H1 (cell line): ENCODE measurements around the gene NPAS4. TPM values are rescaled to one million over a fixed set of nuclear protein-coding genes. Genes with fewer than 3 reads are reported as not detected.

Experiments used
- CTCF ChIA-PET: fragments of 300-600 bp; sonication (Branson Sonifier 250); formaldehyde crosslinking; loops from one replicate; lab custom pipeline; 2021; ENCODE audit not compliant: partially characterized antibody; lab: Charles Lee
- POLR2A ChIA-PET: fragments of 300-600 bp; sonication (Branson Sonifier 250); formaldehyde crosslinking; loops from one replicate; lab custom pipeline; 2021; ENCODE audit warnings: inconsistent platforms; ENCODE audit not compliant: partially characterized antibody; lab: Charles Lee
- DNase-seq, 2 experiments: peaks; one replicate each; pipeline versions ENCODE4 v3.0.0 to v3.0.0-alpha.2; 2010 to 2022; ENCODE audit warnings: low spot score in 2 of 2, low read depth in 1 of 2, mixed read lengths in 1 of 2
- FAIRE-seq: peaks from 2 replicates; lab custom pipeline; 2011; peaks lifted over from hg19 to GRCh38; lab: Jason Lieb, UNC
- H2AFZ ChIP-seq: 2 replicates; pipeline ENCODE4 v1.8.1; 2012; ENCODE audit warnings: low read length, inconsistent platforms
- H2AK5ac ChIP-seq: 2 replicates; pipeline ENCODE4 v1.6.1; 2013; ENCODE audit warnings: low read depth, low read length
- H2BK120ac ChIP-seq: replicated peaks from 2 replicates; pipeline ENCODE3; 2013; ENCODE audit warnings: low read depth, low read length, inconsistent platforms
- H2BK12ac ChIP-seq: 2 replicates; pipeline ENCODE4 v1.6.1; 2013; ENCODE audit warnings: low read depth, low read length
- H2BK15ac ChIP-seq: 2 replicates; pipeline ENCODE4 v1.6.1; 2013; ENCODE audit warnings: low read length
- H2BK20ac ChIP-seq: 2 replicates; pipeline ENCODE4 v1.6.1; 2013; ENCODE audit warnings: low read length
- H2BK5ac ChIP-seq: 2 replicates; pipeline ENCODE4 v1.6.1; 2013; ENCODE audit warnings: low read depth, low read length
- H3K14ac ChIP-seq: 2 replicates; pipeline ENCODE4 v1.6.1; 2013; ENCODE audit warnings: inconsistent platforms; ENCODE audit not compliant: insufficient read length
- H3K18ac ChIP-seq: 2 replicates; pipeline ENCODE4 v1.6.1; 2013; ENCODE audit warnings: low read length; ENCODE audit errors: extremely low read depth
- H3K23ac ChIP-seq: 2 replicates; pipeline ENCODE4 v1.6.1; 2013; ENCODE audit warnings: inconsistent platforms; ENCODE audit not compliant: insufficient read length
- H3K23me2 ChIP-seq: 2 replicates; pipeline ENCODE4 v1.6.1; 2013; ENCODE audit warnings: low read depth, low read length
- H3K27ac ChIP-seq: 2 replicates; pipeline ENCODE4 v1.6.1; 2011; ENCODE audit warnings: low read depth, low read length, inconsistent platforms
- H3K27me3 ChIP-seq, 4 experiments: replicated peaks in 1 of 4; 1 replicate in 1 of 4; 2 replicates in 3 of 4; pipeline versions ENCODE4 v1.6.1 to v1.8.1; 2011 to 2013; ENCODE audit warnings: low read length in 3 of 4, mild to moderate bottlenecking in 3 of 4, inconsistent platforms in 2 of 4, mixed read lengths in 2 of 4, moderate library complexity in 1 of 4; ENCODE audit not compliant: control insufficient read depth in 3 of 4, insufficient read depth in 3 of 4; ENCODE audit errors: extremely low read depth in 1 of 4
- H3K36me3 ChIP-seq, 4 experiments: 2 replicates each; pipeline versions ENCODE4 v1.6.1 to v1.8.1; 2011 to 2013; ENCODE audit warnings: mild to moderate bottlenecking in 4 of 4, low read length in 3 of 4, moderate library complexity in 2 of 4, control low read depth in 1 of 4, inconsistent platforms in 1 of 4; ENCODE audit not compliant: insufficient read depth in 4 of 4, control insufficient read depth in 2 of 4
- H3K4ac ChIP-seq: replicated peaks from 2 replicates; pipeline ENCODE3; 2013; ENCODE audit warnings: low read length, low read depth, mixed read lengths, inconsistent platforms; ENCODE audit not compliant: insufficient read length
- H3K4me1 ChIP-seq, 4 experiments: replicated peaks in 1 of 4; 1 replicate in 1 of 4; 2 replicates in 3 of 4; pipeline versions ENCODE4 v1.6.1 to v1.8.1; 2011 to 2013; ENCODE audit warnings: low read length in 3 of 4, inconsistent platforms in 2 of 4, mixed read lengths in 1 of 4; ENCODE audit not compliant: insufficient read depth in 4 of 4, control insufficient read depth in 3 of 4
- H3K4me2 ChIP-seq, 2 experiments: 2 replicates each; pipeline versions ENCODE4 v1.6.1 to v1.8.1; 2011 to 2013; ENCODE audit warnings: low read depth in 2 of 2, low read length in 2 of 2, control low read depth in 1 of 2, inconsistent platforms in 1 of 2, mild to moderate bottlenecking in 1 of 2; ENCODE audit not compliant: insufficient read depth in 1 of 2
- H3K4me3 ChIP-seq, 4 experiments: fragments of 200-600, 300-600 bp in 1 of 4; sonication (generic), shearing (Covaris generic), sonication (Bioruptor Twin) in 1 of 4; 2 replicates each; pipeline versions ENCODE4 v1.5.1 to v1.8.1; 2011 to 2016; ENCODE audit warnings: low read length in 4 of 4, low read depth in 3 of 4, control low read depth in 2 of 4, inconsistent platforms in 2 of 4, mild to moderate bottlenecking in 2 of 4, mixed read lengths in 1 of 4, moderate library complexity in 1 of 4; ENCODE audit not compliant: insufficient read depth in 2 of 4; ENCODE audit errors: extremely low read depth in 1 of 4
- H3K56ac ChIP-seq: replicated peaks from 2 replicates; pipeline ENCODE3; 2013; ENCODE audit warnings: low read depth, mild to moderate bottlenecking, mixed read lengths, low read length, inconsistent platforms; ENCODE audit not compliant: insufficient read length
- H3K79me1 ChIP-seq: 2 replicates; pipeline ENCODE4 v1.6.1; 2013; ENCODE audit warnings: low read depth, low read length, control low read depth
- H3K79me2 ChIP-seq, 2 experiments: 2 replicates each; pipeline versions ENCODE4 v1.6.1 to v1.8.1; 2012 to 2013; ENCODE audit warnings: low read length in 2 of 2, mild to moderate bottlenecking in 2 of 2, inconsistent platforms in 1 of 2; ENCODE audit not compliant: insufficient read depth in 2 of 2, control insufficient read depth in 1 of 2
- H3K9ac ChIP-seq, 4 experiments: replicated peaks in 1 of 4; 1 replicate in 1 of 4; 2 replicates in 3 of 4; pipeline versions ENCODE4 v1.6.1 to v1.8.1; 2011 to 2013; ENCODE audit warnings: low read depth in 3 of 4, low read length in 3 of 4, control low read depth in 2 of 4, mild to moderate bottlenecking in 2 of 4, moderate library complexity in 2 of 4, inconsistent platforms in 1 of 4; ENCODE audit errors: extremely low read depth in 1 of 4
- H3K9me3 ChIP-seq, 2 experiments: 2 replicates each; pipeline versions ENCODE4 v1.6.1 to v1.8.1; 2012 to 2013; ENCODE audit warnings: mild to moderate bottlenecking in 2 of 2, moderate library complexity in 2 of 2, control low read depth in 1 of 2, inconsistent platforms in 1 of 2, low read depth in 1 of 2, low read length in 1 of 2, mixed read lengths in 1 of 2; ENCODE audit not compliant: insufficient read depth in 2 of 2
- H4K20me1 ChIP-seq, 2 experiments: replicated peaks in 1 of 2; 2 replicates each; pipeline versions ENCODE3 to v1.8.1; 2011 to 2013; ENCODE audit warnings: inconsistent platforms in 2 of 2, low read length in 2 of 2, mild to moderate bottlenecking in 1 of 2; ENCODE audit not compliant: insufficient read depth in 2 of 2, control insufficient read depth in 1 of 2
- H4K5ac ChIP-seq: 2 replicates; pipeline ENCODE4 v1.6.1; 2013; ENCODE audit warnings: low read length, low read depth, mixed read lengths, inconsistent platforms; ENCODE audit not compliant: insufficient read length
- H4K8ac ChIP-seq: 2 replicates; pipeline ENCODE4 v1.8.0; 2013; ENCODE audit warnings: mild to moderate bottlenecking, moderate library complexity, low read length, inconsistent platforms; ENCODE audit not compliant: insufficient read depth; ENCODE audit errors: extremely low read depth
- H4K91ac ChIP-seq: replicated peaks from 2 replicates; pipeline ENCODE3; 2013; ENCODE audit warnings: low read length, mixed read lengths, inconsistent platforms; ENCODE audit not compliant: insufficient read length
- CHD1 ChIP-seq: IDR thresholded peaks from 2 replicates; pipeline ENCODE4 v1.6.1; 2012; ENCODE audit warnings: low read depth, low read length, improper control_type of control experiment
- POU5F1 ChIP-seq: IDR thresholded peaks from 2 replicates; pipeline ENCODE4 v1.6.1; 2011; ENCODE audit warnings: low read depth, mild to moderate bottlenecking, low read length, moderate library complexity
- whole genome bisulfite sequencing, 2 experiments: shearing (Covaris generic) in 1 of 2; methylation state at CpG; one replicate each; pipeline versions ENCODE4 v1.1.6 to v1.1.7; 2013 to 2015; ENCODE audit warnings: low lambda C conversion rate in 2 of 2, mixed read lengths in 2 of 2, inconsistent platforms in 1 of 2, low coverage in 1 of 2, missing lambda C conversion rate in 1 of 2; ENCODE audit not compliant: insufficient replicate concordance in 2 of 2, insufficient coverage in 1 of 2, insufficient read length in 1 of 2; ENCODE audit errors: extremely low coverage in 1 of 2, missing lambda C conversion rate in 1 of 2; 5-methylcytosine and 5-hydroxymethylcytosine counted together
- polyA plus RNA-seq, 7 experiments: library from polyadenylated mRNA; depleted of rRNA in 3 of 7; stranded (reverse) in 5 of 7; unstranded in 2 of 7; fragments of >200 nt in 5 of 7; fragments of 200-250 nt in 2 of 7; gene quantifications; 1 replicate in 5 of 7; 2 replicates in 1 of 7; 4 replicates in 1 of 7; pipeline versions ENCODE4 v1.2.1 to v1.2.3, GENCODE V29; 2011 to 2013; ENCODE audit warnings: missing spikeins in 2 of 7, mixed read lengths in 2 of 7
- total RNA-seq: library from RNA; stranded (reverse); fragmentation: NEBNext Ultra II Directional; extraction: Animal tissue kit (Norgen Biotek cat#: 25700); gene quantifications from 2 replicates; pipeline ENCODE4 v1.2.1, GENCODE V29; 2021

The NPAS4 gene
- total and polyA plus RNA-seq, 2 of the 8 experiments (the other 6 are each of a cell fraction or from before 2014, with no cell fraction given) = 0.73 to 0.99 TPM

DNA sequence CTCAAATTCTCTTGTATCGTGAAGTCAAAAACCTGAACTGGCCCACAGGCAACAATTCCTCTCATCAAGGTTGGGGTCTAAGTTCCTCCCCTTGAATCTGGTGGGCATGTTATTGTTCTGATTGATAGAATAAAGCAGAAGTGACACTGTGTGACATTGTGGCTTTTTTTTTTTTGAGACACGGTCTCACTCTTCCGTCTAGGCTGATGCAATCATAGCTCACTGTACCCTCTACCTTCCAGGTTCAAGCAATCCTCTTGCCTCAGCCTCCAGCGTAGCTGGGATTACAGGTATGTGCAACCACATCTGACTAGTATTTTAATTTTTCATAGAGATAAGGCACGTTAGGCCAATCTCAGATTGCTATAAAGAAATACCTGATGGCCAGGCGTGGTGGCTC is 37.0 kb downstream of the NPAS4 start:
- H3K23ac ChIP-seq = no peak overlapping the region
- no peak overlapping the region; the same call in 1 of the 2 replicates for H3K18ac ChIP-seq
- peaks cover 4% of the 10 kb centered on the region in 2 experiments; a peak in 1 of 4 replicates for H3K9me3 ChIP-seq
- H3K79me1 ChIP-seq = no peaks in the 10 kb centered on the region
- no peaks in the 10 kb centered on the region; a peak in 1 of 8 replicates for H3K36me3 ChIP-seq
- H2AK5ac ChIP-seq = no peak overlapping the region
- DNase-seq (no peak), FAIRE-seq (no peak)
- no peak overlapping the region for H2BK15ac ChIP-seq
- no peak overlapping the region for H3K14ac ChIP-seq
- H3K56ac ChIP-seq = no peak overlapping the region
- no peak overlapping the region for H3K4ac ChIP-seq
- no peak overlapping the region for H3K27ac ChIP-seq
- CTCF ChIA-PET = interaction anchor here (1.0 to 1.6 kb wide), 4 partner anchors 19 to 69 kb away, joined by 3 to 5 read pairs (median 4); partner anchors contain the start of gene MRPL11
- H2BK12ac ChIP-seq = no peak overlapping the region
- H4K5ac ChIP-seq = no peak overlapping the region
- H4K8ac ChIP-seq = no peak overlapping the region
- POLR2A ChIA-PET = interaction anchor here (0.7 to 1.6 kb wide), 2 partner anchors 14 to 16 kb away, joined by 3 to 6 read pairs; no protein-coding TSS in a partner anchor
- no peaks in the 10 kb centered on the region for H3K4me1 ChIP-seq
- no peak overlapping the region for H2BK20ac ChIP-seq
- no peak overlapping the region for H3K4me2 ChIP-seq
- no peak overlapping the region for H2BK5ac ChIP-seq
- no peak overlapping the region for H3K4me3 ChIP-seq
- no peaks in the 10 kb centered on the region; the same call in 1 of the 2 replicates for H3K23me2 ChIP-seq
- no peak overlapping the region for H2BK120ac ChIP-seq
- H4K91ac ChIP-seq = no peak overlapping the region
- no peak overlapping the region for H3K9ac ChIP-seq
- no peaks in the 10 kb centered on the region for H3K79me2 ChIP-seq
- no peak overlapping the region for H2AFZ ChIP-seq
- WGBS, 2 experiments = 91% methylated on average over 6 of the region's 6 CpGs; no CpG with 5 or more reads in 1 of the 2 experiments
- H3K27me3 ChIP-seq = no peaks in the 10 kb centered on the region
- H4K20me1 ChIP-seq = no peaks in the 10 kb centered on the region
- no peak for TF ChIP-seq CHD1
- no peak for TF ChIP-seq POU5F1
